Vagina (tissue), 2 donors: Measurements from ENCODE around the gene TMEM208. TPM values are rescaled to one million over a fixed set of nuclear protein-coding genes. Genes with fewer than 3 reads are reported as not detected.

Experiments
- DNase-seq, 2 donors: peaks; one replicate each; pipeline ENCODE4 v3.0.0-alpha.2; 2017; ENCODE audit errors: extremely low spot score in 2 of 2
- H3K27ac ChIP-seq: fragments of 200-600 bp; sonication (generic); one replicate; pipeline ENCODE4 v1.5.1; 2019
- H3K27me3 ChIP-seq: fragments of 200-600 bp; sonication (generic); one replicate; pipeline ENCODE4 v1.5.1; 2019
- H3K36me3 ChIP-seq, 2 donors: fragments of 200-600 bp; sonication (generic); one replicate each; pipeline ENCODE4 v1.5.1; 2017 to 2019
- H3K4me1 ChIP-seq: fragments of 200-600 bp; sonication (generic); one replicate; pipeline ENCODE4 v1.5.1; 2019
- H3K4me3 ChIP-seq, 2 donors: fragments of 200-600 bp; sonication (generic); 1 replicate in 1 of 2; 2 replicates in 1 of 2; pipeline ENCODE4 v1.5.1; 2016 to 2019
- H3K9me3 ChIP-seq: fragments of 200-600 bp; sonication (generic); one replicate; pipeline ENCODE4 v1.5.1; 2019
- POLR2A ChIP-seq, 2 donors: fragments of 450-650 bp; IDR thresholded peaks; one replicate each; pipeline ENCODE4 v1.6.1; 2017; ENCODE audit warnings: antibody characterized with exemption in 2 of 2, mild to moderate bottlenecking in 2 of 2, moderate library complexity in 2 of 2
- POLR2AphosphoS5 ChIP-seq, 2 donors: sonication (generic); formaldehyde crosslinking; IDR thresholded peaks; one replicate each; pipeline ENCODE4 v1.9.0; 2017; ENCODE audit warnings: antibody characterized with exemption in 2 of 2, mild to moderate bottlenecking in 2 of 2, low read depth in 1 of 2; ENCODE audit not compliant: insufficient read depth in 1 of 2
- intact Hi-C: fragments of 100-400 bp; cut with DNase I; formaldehyde crosslinking; loops from one replicate; pipeline ENCODE4 v1.15.1; 2023
- total RNA-seq: library from RNA; depleted of rRNA; stranded (reverse); fragments of >200 nt; gene quantifications from one replicate; pipeline ENCODE4 v1.2.3, GENCODE V29; 2016
- TF ChIP-seq, protein P1 (sequence below), 3 experiments: fragments of 450-650 bp in 2 of 3; fragments of 200-600 bp in 1 of 3; sonication (generic) in 1 of 3; IDR thresholded peaks; one replicate each; pipeline ENCODE4 v1.5.1; 2017 to 2019; ENCODE audit warnings: antibody characterized with exemption in 3 of 3, mild to moderate bottlenecking in 2 of 3, moderate library complexity in 2 of 3

TMEM208 gene
- total RNA-seq, 1 donor from 2014 or later = 48.9 TPM

DNA sequence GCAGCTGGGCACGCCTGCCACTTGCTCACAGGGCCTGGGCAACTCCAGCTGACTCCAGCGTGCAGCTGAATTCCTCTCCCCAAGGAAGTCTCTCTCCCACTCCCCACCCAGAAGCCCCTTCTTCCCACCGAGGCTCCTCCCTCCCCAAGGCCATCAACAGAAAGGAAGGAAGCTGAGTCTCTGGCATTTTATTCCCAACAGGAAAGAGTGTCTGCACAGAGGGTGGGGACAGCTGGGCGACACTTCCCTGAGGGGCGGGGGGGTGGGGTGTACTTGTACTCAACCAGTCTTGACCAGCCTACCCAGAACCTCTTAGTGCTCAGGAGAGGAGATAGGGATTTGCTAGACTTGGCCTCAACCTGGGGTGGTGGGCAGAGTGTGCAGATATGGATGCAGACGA is 36.9 kb upstream of the TMEM208 start, which contains the start of gene EXOC3L1:
EXOC3L1 (minus strand) TSS at position 96 of the 400 bp plus-strand sequence. CDS start 460 bp downstream, outside the sequence.
- intact Hi-C loops = loop anchor here (5.0 kb wide), 1 partner anchor 173 kb away; no protein-coding TSS in a partner anchor
- no peak within 1 kb of the TSS for H3K27ac ChIP-seq
- TF ChIP-seq, protein P1, sequence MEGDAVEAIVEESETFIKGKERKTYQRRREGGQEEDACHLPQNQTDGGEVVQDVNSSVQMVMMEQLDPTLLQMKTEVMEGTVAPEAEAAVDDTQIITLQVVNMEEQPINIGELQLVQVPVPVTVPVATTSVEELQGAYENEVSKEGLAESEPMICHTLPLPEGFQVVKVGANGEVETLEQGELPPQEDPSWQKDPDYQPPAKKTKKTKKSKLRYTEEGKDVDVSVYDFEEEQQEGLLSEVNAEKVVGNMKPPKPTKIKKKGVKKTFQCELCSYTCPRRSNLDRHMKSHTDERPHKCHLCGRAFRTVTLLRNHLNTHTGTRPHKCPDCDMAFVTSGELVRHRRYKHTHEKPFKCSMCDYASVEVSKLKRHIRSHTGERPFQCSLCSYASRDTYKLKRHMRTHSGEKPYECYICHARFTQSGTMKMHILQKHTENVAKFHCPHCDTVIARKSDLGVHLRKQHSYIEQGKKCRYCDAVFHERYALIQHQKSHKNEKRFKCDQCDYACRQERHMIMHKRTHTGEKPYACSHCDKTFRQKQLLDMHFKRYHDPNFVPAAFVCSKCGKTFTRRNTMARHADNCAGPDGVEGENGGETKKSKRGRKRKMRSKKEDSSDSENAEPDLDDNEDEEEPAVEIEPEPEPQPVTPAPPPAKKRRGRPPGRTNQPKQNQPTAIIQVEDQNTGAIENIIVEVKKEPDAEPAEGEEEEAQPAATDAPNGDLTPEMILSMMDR (IDR thresholded peaks at IDR 0.05) = no peak
- TF ChIP-seq POLR2AphosphoS5 (IDR thresholded peaks at IDR 0.05; ENCODE audit: insufficient read depth in 1 of 2, low read depth in 1 of 2) (no peak), POLR2A (IDR thresholded peaks at IDR 0.05) (no peak)
- no peak for DNase-seq
- H3K4me1 ChIP-seq = peaks cover 37% of the 10 kb centered on the region
- no peak within 1 kb of the TSS for H3K4me3 ChIP-seq
- no peaks in the 10 kb centered on the region for H3K27me3 ChIP-seq
- H3K36me3 ChIP-seq = peaks cover 2 to 10% of the 10 kb centered on the region in 2 donors
- H3K9me3 ChIP-seq = no peaks in the 10 kb centered on the region

DNA sequence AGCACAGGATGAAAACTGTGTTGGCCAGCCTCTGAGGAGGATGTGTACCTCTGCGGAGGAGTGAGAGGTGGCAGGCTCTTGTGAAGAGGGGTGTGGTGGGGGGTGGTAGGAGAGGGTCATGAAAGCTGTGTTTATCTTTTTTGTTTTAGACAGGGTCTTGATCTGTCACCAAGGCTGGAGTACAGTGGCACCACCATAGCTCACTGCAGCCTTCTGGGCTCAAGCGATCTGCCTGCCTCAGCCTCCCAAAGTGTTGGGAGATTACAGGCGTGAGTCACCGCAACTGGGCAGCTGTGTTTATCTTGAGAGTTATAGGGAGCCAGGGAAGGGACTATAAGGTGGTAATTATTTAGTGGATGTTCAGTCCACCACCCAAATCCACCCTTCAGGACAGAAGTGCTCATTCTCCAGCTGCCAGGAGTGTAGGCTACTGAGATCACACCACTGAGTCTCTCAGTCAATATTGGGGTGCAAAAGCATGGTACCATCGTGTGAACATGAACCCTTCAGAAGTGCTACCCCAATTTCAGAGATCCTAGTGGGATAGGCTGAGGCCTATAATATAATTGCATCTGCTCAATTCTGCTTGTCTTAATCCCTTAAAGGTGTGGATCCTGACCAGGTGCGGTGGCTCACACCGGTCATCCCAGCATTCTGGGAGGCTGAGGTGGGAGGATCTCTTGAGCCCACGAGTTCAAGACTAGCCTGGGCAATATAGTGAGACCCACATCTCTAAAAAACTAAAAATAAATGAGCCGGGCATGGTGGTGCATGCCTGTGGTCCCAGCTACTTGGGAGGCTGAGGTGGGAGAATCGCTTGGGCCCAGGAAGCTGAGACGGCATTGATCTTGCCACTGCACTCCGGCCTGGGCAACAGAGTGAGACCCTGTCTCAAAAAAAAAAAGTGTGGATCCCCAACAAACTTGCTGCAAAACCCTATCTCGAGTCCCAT is 36.2 kb upstream of the TMEM208 start:
- Histone ChIP-seq H3K27me3 (no peaks in the 10 kb centered on the region), H3K9me3 (no peaks in the 10 kb centered on the region), H3K4me1 (peaks cover 30% of the 10 kb centered on the region), H3K27ac (no peak overlapping the region), H3K4me3 (no peak overlapping the region), H3K36me3 (peaks cover 3 to 17% of the 10 kb centered on the region in 2 donors)
- no peak for DNase-seq
- intact Hi-C loops = loop anchor here (5.0 kb wide), 1 partner anchor 173 kb away; no protein-coding TSS in a partner anchor
- TF ChIP-seq POLR2A (IDR thresholded peaks at IDR 0.05) (no peak), POLR2AphosphoS5 (IDR thresholded peaks at IDR 0.05; ENCODE audit: insufficient read depth in 1 of 2, low read depth in 1 of 2) (no peak)
- TF ChIP-seq, protein P1 (IDR thresholded peaks at IDR 0.05) = no peak

DNA sequence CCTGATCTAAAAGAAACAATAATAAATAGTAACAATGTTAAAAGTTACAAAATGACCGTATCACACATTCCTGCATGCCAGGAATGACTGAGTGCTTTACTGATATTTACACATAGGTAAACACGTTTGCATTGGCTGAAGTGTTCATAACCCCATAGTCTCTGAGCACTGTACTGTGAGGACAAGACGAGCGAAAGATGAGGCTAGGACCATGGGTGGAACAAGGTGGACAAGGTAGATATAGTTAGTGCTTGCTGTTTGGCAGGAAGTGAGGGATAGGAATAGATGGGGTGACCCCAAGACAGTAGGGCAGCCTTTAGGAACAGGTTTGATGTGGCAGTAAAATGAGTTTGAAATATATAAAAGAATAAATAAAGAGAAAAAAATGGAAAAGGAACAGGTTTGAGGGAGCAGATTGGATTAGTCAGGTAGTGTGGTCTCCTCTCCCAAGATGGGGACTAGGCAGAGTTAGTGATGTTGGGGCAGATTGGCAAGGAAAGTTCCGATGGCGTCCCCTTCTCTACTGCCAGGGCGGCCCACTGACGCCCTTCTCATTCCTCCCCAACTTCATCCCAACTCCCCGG is 35.4 kb upstream of the TMEM208 start:
- TF ChIP-seq POLR2A (IDR thresholded peaks at IDR 0.05) (no peak), POLR2AphosphoS5 (IDR thresholded peaks at IDR 0.05; ENCODE audit: insufficient read depth in 1 of 2, low read depth in 1 of 2) (no peak)
- TF ChIP-seq, protein P1 (IDR thresholded peaks at IDR 0.05) = no peak
- intact Hi-C loops = loop anchor here (5.0 kb wide), 1 partner anchor 174 kb away; no protein-coding TSS in a partner anchor
- Histone ChIP-seq H3K4me3 (peak overlapping the region in 1 of 2 donors; percentile 93), H3K27ac (peak overlapping the region; percentile 75), H3K36me3 (peaks cover 3 to 25% of the 10 kb centered on the region in 2 donors), H3K4me1 (peaks cover 28% of the 10 kb centered on the region), H3K9me3 (no peaks in the 10 kb centered on the region), H3K27me3 (no peaks in the 10 kb centered on the region)
- no peak for DNase-seq

DNA sequence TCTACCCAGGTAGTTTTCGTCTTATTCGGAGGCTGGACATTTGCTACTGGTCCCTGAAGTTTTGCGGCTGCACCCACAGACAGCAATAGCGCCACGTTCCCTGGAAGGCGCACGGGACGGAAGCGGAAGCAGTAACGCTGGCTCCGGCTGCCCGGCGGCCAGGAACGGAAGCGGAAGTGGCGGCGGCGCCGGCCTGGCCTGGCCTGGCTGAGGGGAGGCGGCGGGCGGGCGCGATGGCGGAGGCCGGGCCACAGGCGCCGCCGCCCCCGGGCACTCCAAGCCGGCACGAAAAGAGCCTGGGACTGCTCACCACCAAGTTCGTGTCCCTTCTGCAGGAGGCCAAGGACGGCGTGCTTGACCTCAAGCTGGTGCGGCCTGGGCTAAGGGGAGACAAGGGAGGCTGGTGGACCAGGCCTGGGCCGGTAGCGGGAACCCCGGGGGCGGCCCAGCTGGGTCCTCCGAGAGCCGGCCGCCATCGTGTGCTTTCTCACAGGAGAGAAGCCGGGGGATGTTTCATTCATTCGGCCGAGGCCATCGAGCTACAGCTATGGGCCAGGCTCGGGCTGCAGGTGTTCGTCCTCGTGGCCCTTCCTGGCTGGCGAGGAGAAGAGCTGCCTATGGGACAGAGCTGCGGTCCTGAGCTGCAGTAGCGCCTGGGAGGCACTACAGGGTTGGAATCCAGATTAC is 34.8 kb upstream of the TMEM208 start, which contains the start of gene E2F4:
E2F4 (plus strand) TSS at position 161 of the 687 bp plus-strand sequence; CDS start at position 234, 73 bp downstream.
- Histone ChIP-seq H3K27ac (peak within 1 kb of the TSS; percentile 75), H3K9me3 (no peaks in the 10 kb centered on the region), H3K36me3 (peaks cover 7 to 31% of the 10 kb centered on the region in 2 donors), H3K27me3 (no peaks in the 10 kb centered on the region), H3K4me3 (peak within 1 kb of the TSS; percentile 88 to 93), H3K4me1 (peaks cover 28% of the 10 kb centered on the region)
- DNase-seq = no peak
- TF ChIP-seq POLR2A (IDR thresholded peaks at IDR 0.05) = peak in 1 of 2 donors; percentile 57
- peak; percentile 75 to 93 for TF ChIP-seq POLR2AphosphoS5 (IDR thresholded peaks at IDR 0.05; ENCODE audit: insufficient read depth in 1 of 2, low read depth in 1 of 2)
- TF ChIP-seq, protein P1 (IDR thresholded peaks at IDR 0.05) = peak in 1 of 3 experiments; percentile 19
- intact Hi-C loops = loop anchor here (5.0 kb wide), 1 partner anchor 175 kb away; no protein-coding TSS in a partner anchor
